ENCODE measurements around the gene HIGD2A. TPM values are rescaled to one million over a fixed set of nuclear protein-coding genes. Genes with fewer than 3 reads are reported as not detected.
A peak's percentile ranks its signal among the peaks of the same experiment; 100 is the strongest.

Gene HIGD2A
- total and polyA plus RNA-seq, 9 of the 15 experiments (the other 6 are each of a cell fraction or from before 2014, with no cell fraction given), result 94.7 to 264 (median 163) TPM

GRCh38 chr5:176420972-176421544 lies 32.5 kb downstream of the HIGD2A start (continued):
- peak; percentile 14; the same call in 1 of the 2 replicates for TF ChIP-seq PKNOX1 (IDR thresholded peaks at IDR 0.05)
- TF ChIP-seq DMBX1 (CRISPR knock-in tag; IDR thresholded peaks at IDR 0.05; ENCODE audit: borderline replicate concordance), result no peak
- no peak for TF ChIP-seq MEF2D (tag; conservative IDR thresholded peaks at IDR 0.05; ENCODE audit: low read depth)
- TF ChIP-seq TFE3 (CRISPR knock-in tag; IDR thresholded peaks at IDR 0.05), result no peak
- TF ChIP-seq ELF4 (CRISPR knock-in tag; IDR thresholded peaks at IDR 0.05), result no peak
- no peak for TF ChIP-seq TOE1 (IDR thresholded peaks at IDR 0.05; ENCODE audit: borderline replicate concordance)
- no peak for TF ChIP-seq TOE1 (CRISPR knock-in tag; IDR thresholded peaks at IDR 0.05; ENCODE audit: borderline replicate concordance, low read depth)
- TF ChIP-seq TRIM24 (IDR thresholded peaks at IDR 0.05), result peak in 1 of 2 experiments; percentile 72; a peak in 1 of 4 replicates
- no peak for TF ChIP-seq HINFP (tag; conservative IDR thresholded peaks at IDR 0.05; ENCODE audit: low read depth)
- TF ChIP-seq YBX1 (IDR thresholded peaks at IDR 0.05), result no peak
- peak; percentile 99 for TF ChIP-seq ZNF431 (CRISPR knock-in tag; IDR thresholded peaks at IDR 0.05)
- no peak for TF ChIP-seq ZC3H8 (IDR thresholded peaks at IDR 0.05)
- no peak for TF ChIP-seq ZNF507 (tag; conservative IDR thresholded peaks at IDR 0.05)
- TF ChIP-seq IRF1 (CRISPR knock-in tag; IDR thresholded peaks at IDR 0.05; ENCODE audit: borderline replicate concordance), result no peak
- TF ChIP-seq HBP1 (CRISPR knock-in tag; IDR thresholded peaks at IDR 0.05), result no peak
- no peak for TF ChIP-seq PHB (CRISPR knock-in tag; IDR thresholded peaks at IDR 0.05)
- no peak for TF ChIP-seq HDAC3 (IDR thresholded peaks at IDR 0.05; ENCODE audit: borderline replicate concordance, partially characterized antibody)
- TF ChIP-seq CBFA2T2 (conservative IDR thresholded peaks at IDR 0.05), result peak; percentile 65
- TF ChIP-seq ZBTB1 (CRISPR knock-in tag; IDR thresholded peaks at IDR 0.05; ENCODE audit: borderline replicate concordance, low read depth), result no peak
- peak in 1 of 2 experiments; percentile 88; a peak in 2 of 4 replicates for TF ChIP-seq RCOR1 (IDR thresholded peaks at IDR 0.05; ENCODE audit: borderline replicate concordance in 1 of 2, low read depth in 2 of 2, low read length in 2 of 2)
- TF ChIP-seq POLR2A (conservative IDR thresholded peaks at IDR 0.05), result no peak
- no peak for TF ChIP-seq KLF6 (CRISPR knock-in tag; IDR thresholded peaks at IDR 0.05; ENCODE audit: borderline replicate concordance)
